C4-2B (cell line): ENCODE results near the gene JAZF1.

ENCODE experiments used
- ZFX ChIP-seq: fragments of 450-650 bp; IDR thresholded peaks from 2 replicates; pipeline ENCODE4 v1.6.1; 2017
- TF ChIP-seq, protein P1 (sequence below): fragments of 450-650 bp; conservative IDR thresholded peaks from 2 replicates; pipeline ENCODE4 v1.5.1; 2017; ENCODE audit warnings: mild to moderate bottlenecking

DNA sequence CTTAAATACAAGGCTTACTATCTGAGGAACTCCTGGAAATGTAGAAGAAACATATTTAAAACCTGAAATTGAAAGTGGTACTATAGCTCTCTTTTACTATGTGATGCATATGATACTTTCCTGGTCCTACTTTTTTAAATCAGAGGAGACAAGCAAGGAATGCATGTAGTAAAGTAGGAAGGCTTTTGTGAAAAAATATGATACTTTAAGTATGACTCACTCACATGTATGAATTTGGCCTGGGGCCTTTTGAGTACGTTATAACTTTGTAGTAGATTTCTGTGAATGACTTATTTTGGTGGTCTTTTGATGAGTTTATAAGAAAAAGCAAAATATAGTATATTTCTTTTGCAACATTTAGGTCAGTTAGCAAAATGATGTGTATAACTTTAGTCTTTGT lies 386.8 kb downstream of the JAZF1 start:
- TF ChIP-seq, protein P1, sequence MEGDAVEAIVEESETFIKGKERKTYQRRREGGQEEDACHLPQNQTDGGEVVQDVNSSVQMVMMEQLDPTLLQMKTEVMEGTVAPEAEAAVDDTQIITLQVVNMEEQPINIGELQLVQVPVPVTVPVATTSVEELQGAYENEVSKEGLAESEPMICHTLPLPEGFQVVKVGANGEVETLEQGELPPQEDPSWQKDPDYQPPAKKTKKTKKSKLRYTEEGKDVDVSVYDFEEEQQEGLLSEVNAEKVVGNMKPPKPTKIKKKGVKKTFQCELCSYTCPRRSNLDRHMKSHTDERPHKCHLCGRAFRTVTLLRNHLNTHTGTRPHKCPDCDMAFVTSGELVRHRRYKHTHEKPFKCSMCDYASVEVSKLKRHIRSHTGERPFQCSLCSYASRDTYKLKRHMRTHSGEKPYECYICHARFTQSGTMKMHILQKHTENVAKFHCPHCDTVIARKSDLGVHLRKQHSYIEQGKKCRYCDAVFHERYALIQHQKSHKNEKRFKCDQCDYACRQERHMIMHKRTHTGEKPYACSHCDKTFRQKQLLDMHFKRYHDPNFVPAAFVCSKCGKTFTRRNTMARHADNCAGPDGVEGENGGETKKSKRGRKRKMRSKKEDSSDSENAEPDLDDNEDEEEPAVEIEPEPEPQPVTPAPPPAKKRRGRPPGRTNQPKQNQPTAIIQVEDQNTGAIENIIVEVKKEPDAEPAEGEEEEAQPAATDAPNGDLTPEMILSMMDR, result no peak
- no peak for TF ChIP-seq ZFX
